Astrocyte (in vitro differentiated cells and primary cell): Measurements from ENCODE around the gene CHMP2A.

Experiments
- EZH2 ChIP-seq: IDR thresholded peaks from 2 replicates; pipeline ENCODE4 v1.6.1; 2012; ENCODE audit warnings: mild to moderate bottlenecking, low read length, inconsistent platforms; ENCODE audit not compliant: insufficient read depth
- TF ChIP-seq, protein P1 (sequence below): IDR thresholded peaks from 2 replicates; pipeline ENCODE4 v1.5.1; 2011; ENCODE audit warnings: low read depth, mild to moderate bottlenecking, inconsistent platforms, low read length, moderate library complexity; ENCODE audit not compliant: insufficient read depth

DNA sequence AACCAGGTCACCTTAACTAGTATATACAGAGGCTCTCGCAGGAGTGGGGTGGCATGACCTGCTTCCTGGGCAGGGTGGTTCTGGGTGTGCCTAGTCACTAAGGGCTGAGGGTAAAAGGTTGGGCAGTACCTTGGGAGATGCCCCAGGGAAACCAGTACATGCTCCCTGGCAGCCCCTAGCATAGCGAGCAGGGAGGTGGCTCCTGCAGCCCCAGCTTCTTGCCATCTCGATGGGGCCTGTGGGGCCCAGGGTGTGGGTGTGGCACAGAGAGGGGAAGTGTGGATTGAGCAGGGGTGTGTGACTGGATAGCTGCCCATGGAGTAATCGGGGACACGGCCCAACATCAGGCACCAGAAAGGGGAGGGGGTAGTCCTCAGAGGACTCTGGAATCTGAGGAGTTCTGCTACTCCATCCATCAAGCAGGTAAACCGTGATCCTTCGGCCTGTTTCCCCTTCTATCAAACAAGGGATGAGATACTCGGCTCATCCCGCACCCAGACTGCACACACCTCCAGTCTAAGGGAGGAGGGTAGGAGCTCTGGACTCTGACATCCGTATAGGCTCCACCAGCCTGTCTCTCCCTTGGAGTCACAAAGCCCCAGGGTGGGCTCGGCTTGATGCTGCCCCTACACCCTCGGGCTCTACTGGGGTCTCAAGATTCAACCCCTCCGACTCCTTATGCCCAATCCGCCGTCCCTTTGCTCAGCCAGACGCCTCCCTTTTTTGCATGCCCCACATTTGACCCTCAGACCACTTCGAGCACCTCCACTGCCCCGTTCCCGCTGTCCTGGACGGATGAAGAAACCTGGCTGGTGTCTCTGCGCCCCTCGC is 36.4 kb downstream of the CHMP2A start:
- TF ChIP-seq, protein P1, sequence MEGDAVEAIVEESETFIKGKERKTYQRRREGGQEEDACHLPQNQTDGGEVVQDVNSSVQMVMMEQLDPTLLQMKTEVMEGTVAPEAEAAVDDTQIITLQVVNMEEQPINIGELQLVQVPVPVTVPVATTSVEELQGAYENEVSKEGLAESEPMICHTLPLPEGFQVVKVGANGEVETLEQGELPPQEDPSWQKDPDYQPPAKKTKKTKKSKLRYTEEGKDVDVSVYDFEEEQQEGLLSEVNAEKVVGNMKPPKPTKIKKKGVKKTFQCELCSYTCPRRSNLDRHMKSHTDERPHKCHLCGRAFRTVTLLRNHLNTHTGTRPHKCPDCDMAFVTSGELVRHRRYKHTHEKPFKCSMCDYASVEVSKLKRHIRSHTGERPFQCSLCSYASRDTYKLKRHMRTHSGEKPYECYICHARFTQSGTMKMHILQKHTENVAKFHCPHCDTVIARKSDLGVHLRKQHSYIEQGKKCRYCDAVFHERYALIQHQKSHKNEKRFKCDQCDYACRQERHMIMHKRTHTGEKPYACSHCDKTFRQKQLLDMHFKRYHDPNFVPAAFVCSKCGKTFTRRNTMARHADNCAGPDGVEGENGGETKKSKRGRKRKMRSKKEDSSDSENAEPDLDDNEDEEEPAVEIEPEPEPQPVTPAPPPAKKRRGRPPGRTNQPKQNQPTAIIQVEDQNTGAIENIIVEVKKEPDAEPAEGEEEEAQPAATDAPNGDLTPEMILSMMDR: no peak
- TF ChIP-seq EZH2: no peak
